ENCODE measurements around the gene PRSS38.

The PRSS38 gene

GRCh38 chr1:227769047-227769935, 46.2 kb upstream of the PRSS38 start:
- peaks cover 21 to 92% of the 10 kb centered on the region in 2 experiments for H3K36me3 ChIP-seq (ENCODE audit: control insufficient read depth in 2 of 2, insufficient read depth in 1 of 2, low read length in 2 of 2)
- H3K9me3 ChIP-seq (ENCODE audit: control insufficient read depth, insufficient read depth, low read depth, low read length): no peaks in the 10 kb centered on the region
- ChIA-PET POLR2A (no interaction called here), CTCF (interaction anchor here (0.7 kb wide), 1 partner anchor 739 kb away, joined by 3 read pairs; no protein-coding TSS in a partner anchor)
- TF ChIP-seq ZNF155 (tag by site-specific recombination; IDR thresholded peaks at IDR 0.05) (no peak), BCL11B (tag by site-specific recombination; IDR thresholded peaks at IDR 0.05; ENCODE audit: low read depth) (no peak)
- no peaks in the 10 kb centered on the region for H3K4me1 ChIP-seq (ENCODE audit: control insufficient read depth, insufficient read depth, low read length)
- H3K4me3 ChIP-seq (ENCODE audit: low read depth, low read length): no peak overlapping the region
- no peak overlapping the region for H3K27ac ChIP-seq (ENCODE audit: extremely low read depth, low read depth, low read length)

- no peak overlapping the region for H3K4me3 ChIP-seq (ENCODE audit: low read depth, low read length)
- no peaks in the 10 kb centered on the region for H3K4me1 ChIP-seq (ENCODE audit: control insufficient read depth, insufficient read depth, low read length)
- TF ChIP-seq ZNF501 (tag by site-specific recombination; IDR thresholded peaks at IDR 0.05) (no peak), ZNF621 (tag by site-specific recombination; IDR thresholded peaks at IDR 0.05) (no peak), GFI1B (tag by site-specific recombination; IDR thresholded peaks at IDR 0.05) (no peak), ZNF280D (tag by site-specific recombination; IDR thresholded peaks at IDR 0.05) (no peak), ZNF521 (tag by site-specific recombination; IDR thresholded peaks at IDR 0.05) (no peak), ZNF121 (tag by site-specific recombination; IDR thresholded peaks at IDR 0.05) (no peak), ZNF610 (tag by site-specific recombination; IDR thresholded peaks at IDR 0.05; ENCODE audit: borderline replicate concordance) (no peak), ZNF10 (tag by site-specific recombination; IDR thresholded peaks at IDR 0.05) (no peak), MZF1 (tag by site-specific recombination; IDR thresholded peaks at IDR 0.05; ENCODE audit: borderline replicate concordance) (no peak), ZBTB6 (tag by site-specific recombination; IDR thresholded peaks at IDR 0.05) (no peak), ZNF2 (tag by site-specific recombination; IDR thresholded peaks at IDR 0.05) (no peak), SCRT1 (tag by site-specific recombination; IDR thresholded peaks at IDR 0.05; ENCODE audit: borderline replicate concordance) (no peak), ZNF558 (tag by site-specific recombination; IDR thresholded peaks at IDR 0.05) (no peak), ZNF600 (tag by site-specific recombination; IDR thresholded peaks at IDR 0.05) (no peak), ZNF423 (tag by site-specific recombination; IDR thresholded peaks at IDR 0.05) (no peak), MYNN (tag by site-specific recombination; IDR thresholded peaks at IDR 0.05; ENCODE audit: borderline replicate concordance) (no peak), ZNF623 (tag by site-specific recombination; IDR thresholded peaks at IDR 0.05) (no peak)
- peaks cover 13 to 92% of the 10 kb centered on the region in 2 experiments for H3K36me3 ChIP-seq (ENCODE audit: control insufficient read depth in 2 of 2, insufficient read depth in 1 of 2, low read length in 2 of 2)
- H3K27ac ChIP-seq (ENCODE audit: extremely low read depth, low read depth, low read length): no peak overlapping the region
- POLR2A ChIA-PET: no interaction called here
- CTCF ChIA-PET: no interaction called here
- no peaks in the 10 kb centered on the region for H3K9me3 ChIP-seq (ENCODE audit: control insufficient read depth, insufficient read depth, low read depth, low read length)
Observed at GRCh38 chr1:227769936-227770494, 45.5 kb upstream of the PRSS38 start.
